ENCODE data around the gene PRXL2A.

Gene PRXL2A

DNA sequence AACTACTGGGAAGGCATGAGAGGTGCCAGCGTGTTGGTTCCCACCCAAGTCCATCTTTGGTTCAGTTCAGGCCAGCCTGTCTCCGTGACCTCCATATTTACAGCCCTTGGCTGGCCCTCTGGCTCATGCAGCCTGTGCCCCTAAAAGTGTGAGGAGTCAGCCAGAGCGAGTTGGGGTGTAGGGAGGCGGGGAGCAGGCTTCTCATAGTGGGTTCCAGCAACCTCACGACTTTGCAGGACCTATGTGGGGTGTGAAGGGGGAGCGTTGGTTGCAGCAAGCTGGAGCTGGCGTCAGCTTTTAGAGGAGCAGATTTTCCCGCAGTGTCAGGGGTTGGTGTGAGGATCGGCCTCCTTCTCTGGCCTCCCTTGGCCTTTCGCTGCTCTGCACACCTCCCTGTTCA, 55.5 kb downstream of the PRXL2A start:
- Histone ChIP-seq H3K27ac (replicated peaks) (peak overlapping the region; percentile 38; the same call in 1 of the 2 replicates), H3K27me3 (ENCODE audit: insufficient read depth, poor library complexity, severe bottlenecking) (no peaks in the 10 kb centered on the region), H3K4me3 (replicated peaks; ENCODE audit: insufficient read depth, low read length) (no peak overlapping the region)
- DNase-seq (ENCODE audit: low read depth in 1 of 2, low spot score in 1 of 2): no peak
- TF ChIP-seq, protein P1, sequence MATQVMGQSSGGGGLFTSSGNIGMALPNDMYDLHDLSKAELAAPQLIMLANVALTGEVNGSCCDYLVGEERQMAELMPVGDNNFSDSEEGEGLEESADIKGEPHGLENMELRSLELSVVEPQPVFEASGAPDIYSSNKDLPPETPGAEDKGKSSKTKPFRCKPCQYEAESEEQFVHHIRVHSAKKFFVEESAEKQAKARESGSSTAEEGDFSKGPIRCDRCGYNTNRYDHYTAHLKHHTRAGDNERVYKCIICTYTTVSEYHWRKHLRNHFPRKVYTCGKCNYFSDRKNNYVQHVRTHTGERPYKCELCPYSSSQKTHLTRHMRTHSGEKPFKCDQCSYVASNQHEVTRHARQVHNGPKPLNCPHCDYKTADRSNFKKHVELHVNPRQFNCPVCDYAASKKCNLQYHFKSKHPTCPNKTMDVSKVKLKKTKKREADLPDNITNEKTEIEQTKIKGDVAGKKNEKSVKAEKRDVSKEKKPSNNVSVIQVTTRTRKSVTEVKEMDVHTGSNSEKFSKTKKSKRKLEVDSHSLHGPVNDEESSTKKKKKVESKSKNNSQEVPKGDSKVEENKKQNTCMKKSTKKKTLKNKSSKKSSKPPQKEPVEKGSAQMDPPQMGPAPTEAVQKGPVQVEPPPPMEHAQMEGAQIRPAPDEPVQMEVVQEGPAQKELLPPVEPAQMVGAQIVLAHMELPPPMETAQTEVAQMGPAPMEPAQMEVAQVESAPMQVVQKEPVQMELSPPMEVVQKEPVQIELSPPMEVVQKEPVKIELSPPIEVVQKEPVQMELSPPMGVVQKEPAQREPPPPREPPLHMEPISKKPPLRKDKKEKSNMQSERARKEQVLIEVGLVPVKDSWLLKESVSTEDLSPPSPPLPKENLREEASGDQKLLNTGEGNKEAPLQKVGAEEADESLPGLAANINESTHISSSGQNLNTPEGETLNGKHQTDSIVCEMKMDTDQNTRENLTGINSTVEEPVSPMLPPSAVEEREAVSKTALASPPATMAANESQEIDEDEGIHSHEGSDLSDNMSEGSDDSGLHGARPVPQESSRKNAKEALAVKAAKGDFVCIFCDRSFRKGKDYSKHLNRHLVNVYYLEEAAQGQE (IDR thresholded peaks at IDR 0.05; ENCODE audit: insufficient replicate concordance, low read depth): no peak
- TF ChIP-seq GABPA (IDR thresholded peaks at IDR 0.05; ENCODE audit: low read depth) (no peak), SPI1 (IDR thresholded peaks at IDR 0.05; ENCODE audit: borderline replicate concordance, low read depth) (no peak), POLR2AphosphoS5 (IDR thresholded peaks at IDR 0.05; ENCODE audit: low read depth) (no peak)
- TF ChIP-seq, protein P2, sequence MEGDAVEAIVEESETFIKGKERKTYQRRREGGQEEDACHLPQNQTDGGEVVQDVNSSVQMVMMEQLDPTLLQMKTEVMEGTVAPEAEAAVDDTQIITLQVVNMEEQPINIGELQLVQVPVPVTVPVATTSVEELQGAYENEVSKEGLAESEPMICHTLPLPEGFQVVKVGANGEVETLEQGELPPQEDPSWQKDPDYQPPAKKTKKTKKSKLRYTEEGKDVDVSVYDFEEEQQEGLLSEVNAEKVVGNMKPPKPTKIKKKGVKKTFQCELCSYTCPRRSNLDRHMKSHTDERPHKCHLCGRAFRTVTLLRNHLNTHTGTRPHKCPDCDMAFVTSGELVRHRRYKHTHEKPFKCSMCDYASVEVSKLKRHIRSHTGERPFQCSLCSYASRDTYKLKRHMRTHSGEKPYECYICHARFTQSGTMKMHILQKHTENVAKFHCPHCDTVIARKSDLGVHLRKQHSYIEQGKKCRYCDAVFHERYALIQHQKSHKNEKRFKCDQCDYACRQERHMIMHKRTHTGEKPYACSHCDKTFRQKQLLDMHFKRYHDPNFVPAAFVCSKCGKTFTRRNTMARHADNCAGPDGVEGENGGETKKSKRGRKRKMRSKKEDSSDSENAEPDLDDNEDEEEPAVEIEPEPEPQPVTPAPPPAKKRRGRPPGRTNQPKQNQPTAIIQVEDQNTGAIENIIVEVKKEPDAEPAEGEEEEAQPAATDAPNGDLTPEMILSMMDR (IDR thresholded peaks at IDR 0.05; ENCODE audit: insufficient read depth, low read length): no peak

DNA sequence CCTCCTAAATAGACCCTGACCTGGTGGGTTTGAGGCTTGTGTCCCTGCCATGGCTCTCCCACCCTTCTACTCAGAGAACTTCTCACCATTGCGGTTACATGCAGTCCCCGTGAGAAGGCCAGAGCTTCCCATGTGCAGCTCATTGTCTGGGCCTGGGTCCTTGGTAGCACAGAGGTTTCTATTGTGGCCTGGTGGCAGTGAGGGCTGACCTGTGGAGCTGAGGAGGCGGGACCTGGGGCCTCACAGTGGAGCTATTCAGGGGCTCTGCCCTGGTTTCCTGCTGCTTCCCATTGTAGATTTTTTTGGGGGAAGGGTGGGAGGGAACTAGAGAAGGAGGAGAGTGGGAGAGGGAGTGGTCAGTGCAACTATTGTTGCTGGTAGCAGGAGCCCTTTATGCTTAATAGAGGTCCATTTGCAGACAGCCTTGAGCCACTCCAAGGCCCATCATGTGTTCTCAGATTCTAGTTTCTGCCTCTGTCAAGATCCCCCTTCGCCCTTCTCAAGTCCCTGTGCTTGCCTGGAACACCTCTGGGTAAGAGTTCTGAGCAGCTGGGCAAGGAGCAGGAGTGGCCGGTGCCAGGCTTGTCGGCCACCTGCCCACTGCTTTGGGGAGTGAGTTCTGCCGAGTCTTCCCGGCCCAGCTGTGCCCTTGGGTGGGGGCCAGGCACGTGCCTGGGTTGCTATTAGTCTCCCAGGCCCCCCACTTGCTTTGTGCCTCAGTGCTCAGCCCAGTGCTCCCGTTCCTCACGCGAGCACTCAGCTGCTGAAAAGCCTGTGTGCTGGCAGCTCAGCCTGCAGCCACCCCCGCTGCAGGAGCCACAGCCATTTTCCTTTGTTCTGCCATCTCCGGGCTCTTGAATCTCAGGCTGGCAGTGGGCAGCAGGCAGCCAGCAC, 56.5 kb downstream of the PRXL2A start:
- no peak for DNase-seq (ENCODE audit: low read depth in 1 of 2, low spot score in 1 of 2)
- TF ChIP-seq GABPA (IDR thresholded peaks at IDR 0.05; ENCODE audit: low read depth) (no peak), POLR2AphosphoS5 (IDR thresholded peaks at IDR 0.05; ENCODE audit: low read depth) (no peak), SPI1 (IDR thresholded peaks at IDR 0.05; ENCODE audit: borderline replicate concordance, low read depth) (no peak)
- TF ChIP-seq, protein P1 (IDR thresholded peaks at IDR 0.05; ENCODE audit: insufficient replicate concordance, low read depth): no peak
- TF ChIP-seq, protein P2 (IDR thresholded peaks at IDR 0.05; ENCODE audit: insufficient read depth, low read length): no peak
- Histone ChIP-seq H3K4me3 (replicated peaks; ENCODE audit: insufficient read depth, low read length) (no peak overlapping the region), H3K27me3 (ENCODE audit: insufficient read depth, poor library complexity, severe bottlenecking) (no peaks in the 10 kb centered on the region), H3K27ac (replicated peaks) (peak overlapping the region; percentile 38)

DNA sequence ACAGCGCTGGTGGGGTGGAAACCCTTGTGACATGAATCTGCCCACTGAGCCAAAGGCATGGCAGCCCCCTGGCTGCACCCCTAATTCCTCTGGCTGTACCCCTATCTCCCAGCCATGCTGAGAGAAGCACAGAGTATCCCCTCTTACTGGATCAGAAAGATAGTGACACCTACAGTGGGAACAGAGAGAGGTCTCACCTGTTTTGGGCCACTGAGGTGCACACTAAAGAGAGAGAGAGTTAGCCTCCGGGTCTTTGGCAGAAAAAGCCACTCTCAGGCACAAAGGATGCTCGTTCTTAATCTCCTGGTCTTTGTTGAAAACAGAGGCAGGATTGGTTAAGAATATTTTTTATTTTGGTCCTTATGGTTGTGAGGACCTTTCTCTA, 57.1 kb downstream of the PRXL2A start:
- Histone ChIP-seq H3K4me3 (replicated peaks; ENCODE audit: insufficient read depth, low read length) (no peak overlapping the region), H3K27me3 (ENCODE audit: insufficient read depth, poor library complexity, severe bottlenecking) (no peaks in the 10 kb centered on the region), H3K27ac (replicated peaks) (peak overlapping the region; percentile 38)
- no peak for DNase-seq (ENCODE audit: low read depth in 1 of 2, low spot score in 1 of 2)
- TF ChIP-seq SPI1 (IDR thresholded peaks at IDR 0.05; ENCODE audit: borderline replicate concordance, low read depth) (no peak), POLR2AphosphoS5 (IDR thresholded peaks at IDR 0.05; ENCODE audit: low read depth) (no peak), GABPA (IDR thresholded peaks at IDR 0.05; ENCODE audit: low read depth) (no peak)
- TF ChIP-seq, protein P1 (IDR thresholded peaks at IDR 0.05; ENCODE audit: insufficient replicate concordance, low read depth): no peak
- TF ChIP-seq, protein P2 (IDR thresholded peaks at IDR 0.05; ENCODE audit: insufficient read depth, low read length): no peak

Data from HL-60 (cell line).